Vagina (tissue), 2 donors: ENCODE results near the gene FOXP2. TPM values are rescaled to one million over a fixed set of nuclear protein-coding genes. Genes with fewer than 3 reads are reported as not detected.
"Not testable (repeated sequence)": the region's sequence is repeated elsewhere in the genome, so short reads cannot be mapped to it uniquely, and the experiment has no call there.

Source experiments
- DNase-seq, 2 donors: peaks; one replicate each; pipeline ENCODE4 v3.0.0-alpha.2; 2017; ENCODE audit errors: extremely low spot score in 2 of 2
- H3K27ac ChIP-seq: fragments of 200-600 bp; sonication (generic); one replicate; pipeline ENCODE4 v1.5.1; 2019
- H3K27me3 ChIP-seq: fragments of 200-600 bp; sonication (generic); one replicate; pipeline ENCODE4 v1.5.1; 2019
- H3K36me3 ChIP-seq, 2 donors: fragments of 200-600 bp; sonication (generic); one replicate each; pipeline ENCODE4 v1.5.1; 2017 to 2019
- H3K4me1 ChIP-seq: fragments of 200-600 bp; sonication (generic); one replicate; pipeline ENCODE4 v1.5.1; 2019
- H3K4me3 ChIP-seq, 2 donors: fragments of 200-600 bp; sonication (generic); 1 replicate in 1 of 2; 2 replicates in 1 of 2; pipeline ENCODE4 v1.5.1; 2016 to 2019
- H3K9me3 ChIP-seq: fragments of 200-600 bp; sonication (generic); one replicate; pipeline ENCODE4 v1.5.1; 2019
- POLR2A ChIP-seq, 2 donors: fragments of 450-650 bp; IDR thresholded peaks; one replicate each; pipeline ENCODE4 v1.6.1; 2017; ENCODE audit warnings: antibody characterized with exemption in 2 of 2, mild to moderate bottlenecking in 2 of 2, moderate library complexity in 2 of 2
- POLR2AphosphoS5 ChIP-seq, 2 donors: sonication (generic); formaldehyde crosslinking; IDR thresholded peaks; one replicate each; pipeline ENCODE4 v1.9.0; 2017; ENCODE audit warnings: antibody characterized with exemption in 2 of 2, mild to moderate bottlenecking in 2 of 2, low read depth in 1 of 2; ENCODE audit not compliant: insufficient read depth in 1 of 2
- intact Hi-C: fragments of 100-400 bp; cut with DNase I; formaldehyde crosslinking; loops from one replicate; pipeline ENCODE4 v1.15.1; 2023
- total RNA-seq: library from RNA; depleted of rRNA; stranded (reverse); fragments of >200 nt; gene quantifications from one replicate; pipeline ENCODE4 v1.2.3, GENCODE V29; 2016
- TF ChIP-seq, protein P1 (sequence below), 3 experiments: fragments of 450-650 bp in 2 of 3; fragments of 200-600 bp in 1 of 3; sonication (generic) in 1 of 3; IDR thresholded peaks; one replicate each; pipeline ENCODE4 v1.5.1; 2017 to 2019; ENCODE audit warnings: antibody characterized with exemption in 3 of 3, mild to moderate bottlenecking in 2 of 3, moderate library complexity in 2 of 3

Gene FOXP2
- total RNA-seq, 1 donor from 2014 or later: 29.7 TPM

DNA sequence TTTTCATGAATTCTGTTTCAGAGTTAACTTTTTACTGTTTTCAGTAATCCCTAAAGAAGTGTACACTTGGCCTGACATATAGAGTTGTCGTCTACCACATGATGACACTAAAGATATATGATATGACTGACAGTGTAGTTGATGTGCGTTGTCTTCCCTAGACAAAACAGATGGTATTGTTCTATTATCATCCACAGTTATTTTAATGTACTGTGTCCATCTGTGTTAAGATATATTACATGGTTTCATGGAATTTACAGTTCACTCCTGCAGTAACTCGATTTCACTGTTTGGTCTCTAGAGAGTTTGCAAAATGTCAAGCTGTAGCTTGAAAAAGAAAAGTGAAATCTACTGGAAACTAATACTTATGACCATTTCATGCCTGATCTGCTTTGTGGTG lies 18.1 kb downstream of the FOXP2 start:
- intact Hi-C loops: no loop called here
- TF ChIP-seq POLR2AphosphoS5 (IDR thresholded peaks at IDR 0.05; ENCODE audit: insufficient read depth in 1 of 2, low read depth in 1 of 2) (no peak), POLR2A (IDR thresholded peaks at IDR 0.05) (no peak)
- TF ChIP-seq, protein P1, sequence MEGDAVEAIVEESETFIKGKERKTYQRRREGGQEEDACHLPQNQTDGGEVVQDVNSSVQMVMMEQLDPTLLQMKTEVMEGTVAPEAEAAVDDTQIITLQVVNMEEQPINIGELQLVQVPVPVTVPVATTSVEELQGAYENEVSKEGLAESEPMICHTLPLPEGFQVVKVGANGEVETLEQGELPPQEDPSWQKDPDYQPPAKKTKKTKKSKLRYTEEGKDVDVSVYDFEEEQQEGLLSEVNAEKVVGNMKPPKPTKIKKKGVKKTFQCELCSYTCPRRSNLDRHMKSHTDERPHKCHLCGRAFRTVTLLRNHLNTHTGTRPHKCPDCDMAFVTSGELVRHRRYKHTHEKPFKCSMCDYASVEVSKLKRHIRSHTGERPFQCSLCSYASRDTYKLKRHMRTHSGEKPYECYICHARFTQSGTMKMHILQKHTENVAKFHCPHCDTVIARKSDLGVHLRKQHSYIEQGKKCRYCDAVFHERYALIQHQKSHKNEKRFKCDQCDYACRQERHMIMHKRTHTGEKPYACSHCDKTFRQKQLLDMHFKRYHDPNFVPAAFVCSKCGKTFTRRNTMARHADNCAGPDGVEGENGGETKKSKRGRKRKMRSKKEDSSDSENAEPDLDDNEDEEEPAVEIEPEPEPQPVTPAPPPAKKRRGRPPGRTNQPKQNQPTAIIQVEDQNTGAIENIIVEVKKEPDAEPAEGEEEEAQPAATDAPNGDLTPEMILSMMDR (IDR thresholded peaks at IDR 0.05): no peak
- DNase-seq: no peak
- Histone ChIP-seq H3K4me1 (no peaks in the 10 kb centered on the region), H3K27ac (no peak overlapping the region), H3K36me3 (no peaks in the 10 kb centered on the region), H3K9me3 (no peaks in the 10 kb centered on the region), H3K4me3 (no peak overlapping the region), H3K27me3 (no peaks in the 10 kb centered on the region)

- no peaks in the 10 kb centered on the region for H3K4me1 ChIP-seq
- no peaks in the 10 kb centered on the region for H3K36me3 ChIP-seq
- DNase-seq: no peak
- no peak overlapping the region for H3K4me3 ChIP-seq
- intact Hi-C loops: no loop called here
- no peaks in the 10 kb centered on the region for H3K9me3 ChIP-seq
- H3K27me3 ChIP-seq: no peaks in the 10 kb centered on the region
- no peak for TF ChIP-seq POLR2AphosphoS5 (IDR thresholded peaks at IDR 0.05; ENCODE audit: insufficient read depth in 1 of 2, low read depth in 1 of 2)
- TF ChIP-seq, protein P1 (IDR thresholded peaks at IDR 0.05): no peak
- no peak for TF ChIP-seq POLR2A (IDR thresholded peaks at IDR 0.05)
- no peak overlapping the region for H3K27ac ChIP-seq
Measured at GRCh38 chr7:114439581-114439980, 25.0 kb downstream of the FOXP2 start.

DNA sequence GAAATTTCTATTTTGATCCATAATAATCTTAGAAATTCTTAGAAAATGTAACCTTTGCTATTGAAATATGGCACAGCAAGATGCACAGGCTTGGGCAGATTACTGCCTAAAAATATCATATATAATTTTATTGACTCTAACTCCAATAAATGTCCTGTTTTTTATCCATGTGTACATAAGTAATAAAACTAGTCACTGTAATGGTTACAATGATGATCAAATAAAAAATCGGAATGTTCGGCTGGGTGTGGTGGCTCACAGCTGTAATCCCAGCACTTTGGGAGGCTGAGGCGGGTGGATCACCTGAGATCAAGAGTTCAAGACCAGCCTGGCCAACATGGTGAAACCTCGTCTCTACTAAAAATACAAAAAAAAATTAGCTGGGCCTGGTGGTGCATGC lies 26.3 kb downstream of the FOXP2 start:
- H3K9me3 ChIP-seq, H3K27ac ChIP-seq, DNase-seq, H3K36me3 ChIP-seq, intact Hi-C loops, H3K4me3 ChIP-seq, H3K4me1 ChIP-seq, H3K27me3 ChIP-seq: not testable (repeated sequence)

- DNase-seq: no peak
- no peak overlapping the region for H3K27ac ChIP-seq
- H3K27me3 ChIP-seq: no peaks in the 10 kb centered on the region
- intact Hi-C loops: no loop called here
- H3K4me1 ChIP-seq: no peaks in the 10 kb centered on the region
- no peak overlapping the region for H3K4me3 ChIP-seq
- TF ChIP-seq, protein P1 (IDR thresholded peaks at IDR 0.05): no peak
- TF ChIP-seq POLR2AphosphoS5 (IDR thresholded peaks at IDR 0.05; ENCODE audit: insufficient read depth in 1 of 2, low read depth in 1 of 2): no peak
- TF ChIP-seq POLR2A (IDR thresholded peaks at IDR 0.05): no peak
- H3K9me3 ChIP-seq: no peaks in the 10 kb centered on the region
- no peaks in the 10 kb centered on the region for H3K36me3 ChIP-seq
Measured at GRCh38 chr7:114444196-114444595, 29.6 kb downstream of the FOXP2 start.

DNA sequence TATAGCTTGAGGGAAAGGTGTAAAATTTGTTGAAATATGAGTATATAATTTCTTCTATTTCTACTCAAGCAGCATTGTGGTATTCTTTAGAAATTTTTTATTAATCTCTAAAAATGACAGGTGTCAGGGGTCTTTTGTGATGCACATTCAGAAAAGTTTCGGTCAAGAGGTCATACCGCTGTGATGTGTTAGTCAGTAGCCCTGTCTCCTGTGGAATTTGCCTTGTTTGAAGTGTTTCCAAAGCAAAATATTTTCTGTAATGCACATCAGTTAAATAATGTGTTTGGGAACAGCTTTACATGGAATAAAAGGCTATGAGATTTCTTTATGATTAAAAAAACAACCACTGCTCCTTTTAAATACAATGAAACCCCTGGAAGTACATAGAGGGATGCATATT lies 35.8 kb downstream of the FOXP2 start:
- Histone ChIP-seq H3K4me3 (no peak overlapping the region), H3K27ac (no peak overlapping the region), H3K4me1 (no peaks in the 10 kb centered on the region), H3K27me3 (no peaks in the 10 kb centered on the region), H3K9me3 (no peaks in the 10 kb centered on the region), H3K36me3 (no peaks in the 10 kb centered on the region)
- no peak for DNase-seq
- intact Hi-C loops: no loop called here
- TF ChIP-seq, protein P1 (IDR thresholded peaks at IDR 0.05): no peak
- no peak for TF ChIP-seq POLR2AphosphoS5 (IDR thresholded peaks at IDR 0.05; ENCODE audit: insufficient read depth in 1 of 2, low read depth in 1 of 2)
- no peak for TF ChIP-seq POLR2A (IDR thresholded peaks at IDR 0.05)

DNA sequence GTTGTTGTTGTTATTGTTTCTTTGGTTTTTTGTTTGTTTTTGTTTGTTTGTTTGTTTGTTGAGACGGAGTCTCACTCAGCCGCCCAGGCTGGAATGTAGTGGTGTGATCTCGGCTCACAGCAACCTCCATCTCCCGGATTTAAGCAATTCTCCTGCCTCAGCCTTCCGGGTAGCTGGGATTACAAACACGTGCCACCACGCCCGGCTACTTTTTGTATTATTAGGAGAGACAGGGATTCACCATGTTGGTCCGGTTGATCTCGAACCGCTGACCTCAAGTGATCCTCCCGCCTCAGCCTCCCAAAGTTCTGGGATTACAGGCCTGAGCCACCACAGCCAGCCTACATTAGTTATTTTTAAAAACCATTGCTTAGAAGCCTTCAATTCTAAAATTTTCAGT lies 45.0 kb downstream of the FOXP2 start:
- H3K4me1 ChIP-seq: no peaks in the 10 kb centered on the region

More for the DNA sequence above, 45.0 kb downstream of the FOXP2 start:
- DNase-seq: no peak
- no peak overlapping the region for H3K4me3 ChIP-seq
- H3K27me3 ChIP-seq: no peaks in the 10 kb centered on the region
- no peaks in the 10 kb centered on the region for H3K9me3 ChIP-seq
- no peaks in the 10 kb centered on the region for H3K36me3 ChIP-seq
- H3K27ac ChIP-seq: no peak overlapping the region
- TF ChIP-seq, protein P1 (IDR thresholded peaks at IDR 0.05): no peak
- no peak for TF ChIP-seq POLR2A (IDR thresholded peaks at IDR 0.05)
- no peak for TF ChIP-seq POLR2AphosphoS5 (IDR thresholded peaks at IDR 0.05; ENCODE audit: insufficient read depth in 1 of 2, low read depth in 1 of 2)
- intact Hi-C loops: no loop called here
